Keratinocyte (primary cell): ENCODE measurements around the gene OBSCN.

Experiments
- CTCF ChIP-seq, 3 experiments: IDR thresholded peaks in 1 of 3; conservative IDR thresholded peaks in 1 of 3; optimal IDR thresholded peaks in 1 of 3; 2 replicates in 2 of 3; 3 replicates in 1 of 3; pipeline versions ENCODE3 to v1.5.1; 2011; ENCODE audit warnings: low read length in 3 of 3, mild to moderate bottlenecking in 3 of 3, moderate library complexity in 2 of 3, control low read depth in 1 of 3, inconsistent platforms in 1 of 3; ENCODE audit not compliant: insufficient read depth in 2 of 3; ENCODE audit errors: extremely low read depth in 1 of 3
- EZH2 ChIP-seq: IDR thresholded peaks from one replicate; pipeline ENCODE4 v1.6.1; 2012; ENCODE audit warnings: inconsistent platforms, mild to moderate bottlenecking, low read length, moderate library complexity

- no peak for TF ChIP-seq CTCF (optimal IDR thresholded peaks at IDR 0.05 in 1 of 3, IDR thresholded peaks at IDR 0.05 in 1 of 3, conservative IDR thresholded peaks at IDR 0.05 in 1 of 3; ENCODE audit: extremely low read depth in 1 of 3, insufficient read depth in 2 of 3, low read length in 3 of 3)
- TF ChIP-seq EZH2, result no peak
Measured at GRCh38 chr1:228332797-228333738, 125.2 kb downstream of the OBSCN start.
